Subcutaneous preadipocyte (primary cell): ENCODE data around the gene DAZAP1. TPM values are rescaled to one million over a fixed set of nuclear protein-coding genes. Genes with fewer than 3 reads are reported as not detected.

Experiments used
- total RNA-seq: library from RNA; depleted of rRNA; stranded (reverse); fragments of >200 nt; gene quantifications from 2 replicates; pipeline ENCODE4 v1.2.3, GENCODE V29; 2012

The DAZAP1 gene
- total RNA-seq = 49.6 and 88.9 TPM in 2 replicates

GRCh38 chr19:1407528-1408299 lies at the start of gene DAZAP1:
TSS of gene DAZAP1 (plus strand) at chr19:1407586. CDS start at chr19:1407774, 188 bp downstream.

GRCh38 chr19:1383312-1384084 lies 23.9 kb upstream of the DAZAP1 start, which contains the start of gene NDUFS7:
TSS of gene NDUFS7 (plus strand) at chr19:1383907. CDS start at chr19:1383927, 20 bp downstream.

GRCh38 chr19:1401138-1401888 lies 6.1 kb upstream of the DAZAP1 start, which contains the start of gene GAMT:
TSS of gene GAMT (minus strand) at chr19:1401542. CDS start at chr19:1401476, 66 bp downstream.

GRCh38 chr19:1438035-1438932 lies 30.9 kb downstream of the DAZAP1 start, which contains the start of gene RPS15:
TSS of gene RPS15 (plus strand) at chr19:1438396. CDS start at chr19:1438426, 30 bp downstream.

GRCh38 chr19:1449467-1450442 lies 42.4 kb downstream of the DAZAP1 start, which contains the start of gene APC2:
TSS of gene APC2 (plus strand) at chr19:1450121. CDS start at chr19:1453002, 2,881 bp downstream.

GRCh38 chr19:1478934-1479707 lies 71.7 kb downstream of the DAZAP1 start, which contains the start of gene C19orf25:
TSS of gene C19orf25 (minus strand) at chr19:1479215. CDS start at chr19:1478903, 312 bp downstream.

Other genes with a start within 250 kb of the DAZAP1 start
- 44.4 and 46.3 TPM in 2 replicates for gene SBNO2, start 233.3 kb upstream of the DAZAP1 start, total RNA-seq
- 58.4 and 85.0 TPM in 2 replicates for gene STK11, start 201.8 kb upstream of the DAZAP1 start, total RNA-seq
- 2.9 and 4.7 TPM in 2 replicates for gene CBARP, start 169.6 kb upstream of the DAZAP1 start, total RNA-seq
- 25.4 and 32.7 TPM in 2 replicates for gene ATP5F1D, start 165.8 kb upstream of the DAZAP1 start, total RNA-seq
- 15.8 and 21.9 TPM in 2 replicates for gene MIDN, start 159.0 kb upstream of the DAZAP1 start, total RNA-seq
- 99.2 and 106 TPM in 2 replicates for gene CIRBP, start 138.3 kb upstream of the DAZAP1 start, total RNA-seq
- 28.9 and 36.4 TPM in 2 replicates for gene FAM174C, start 132.1 kb upstream of the DAZAP1 start, total RNA-seq
- gene EFNA2, start 121.7 kb upstream of the DAZAP1 start, total RNA-seq = not detected in 2 replicates
- 57.5 and 71.7 TPM in 2 replicates for gene NDUFS7, start 23.7 kb upstream of the DAZAP1 start, total RNA-seq
- gene GAMT, start 6.0 kb upstream of the DAZAP1 start, total RNA-seq = 23.9 and 42.6 TPM in 2 replicates
- 481 and 668 TPM in 2 replicates for gene RPS15, start 30.8 kb downstream of the DAZAP1 start, total RNA-seq
- gene APC2, start 42.5 kb downstream of the DAZAP1 start, total RNA-seq = under 0.01 and 0.37 TPM in 2 replicates
- 19.1 and 27.8 TPM in 2 replicates for gene C19orf25, start 71.6 kb downstream of the DAZAP1 start, total RNA-seq
- 0.78 and 1.8 TPM in 2 replicates for gene PCSK4, start 82.8 kb downstream of the DAZAP1 start, total RNA-seq
- gene REEP6, start 83.6 kb downstream of the DAZAP1 start, total RNA-seq = 1.2 and 2.6 TPM in 2 replicates
- gene ADAMTSL5, start 105.4 kb downstream of the DAZAP1 start, total RNA-seq = 1.6 and 2.2 TPM in 2 replicates
- not detected in 2 replicates for gene PLK5, start 116.5 kb downstream of the DAZAP1 start, total RNA-seq
- 23.5 and 43.4 TPM in 2 replicates for gene MEX3D, start 160.7 kb downstream of the DAZAP1 start, total RNA-seq
- gene MBD3, start 185.3 kb downstream of the DAZAP1 start, total RNA-seq = 66.5 and 103 TPM in 2 replicates
- 42.6 and 54.7 TPM in 2 replicates for gene UQCR11, start 197.9 kb downstream of the DAZAP1 start, total RNA-seq
- gene TCF3, start 245.0 kb downstream of the DAZAP1 start, total RNA-seq = 65.4 and 78.4 TPM in 2 replicates